ENCODE data around the gene STAT6.
A peak's percentile ranks its signal among the peaks of the same experiment; 100 is the strongest.
"Not testable (repeated sequence)": the region's sequence is repeated elsewhere in the genome, so short reads cannot be mapped to it uniquely, and the experiment has no call there.

STAT6 gene

DNA sequence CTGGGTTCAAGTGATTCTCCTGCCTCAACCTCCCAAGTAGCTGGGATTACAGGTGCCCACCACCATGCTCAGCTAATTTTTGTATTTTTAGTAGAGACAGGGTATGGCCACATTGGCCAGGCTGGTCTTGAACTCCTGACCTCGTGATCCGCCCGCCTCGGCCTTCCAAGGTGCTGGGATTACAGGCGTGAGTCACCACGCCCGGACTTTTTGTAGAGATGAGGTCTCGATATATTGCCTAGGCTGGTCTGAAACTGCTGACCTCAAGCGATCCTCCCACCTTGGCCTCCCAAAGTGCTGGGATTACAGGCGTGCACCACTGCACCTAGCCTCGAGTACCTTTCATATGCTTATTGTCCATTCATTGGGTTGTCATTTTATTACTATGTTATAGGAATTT is 9.6 kb upstream of the STAT6 start:
- not testable (repeated sequence) for H3K36me3 ChIP-seq (ENCODE audit: control insufficient read depth in 1 of 2, insufficient read depth in 2 of 2, low read depth in 1 of 2, low read length in 2 of 2); H2BK120ac ChIP-seq (ENCODE audit: low read depth, low read length); H3K27me3 ChIP-seq (ENCODE audit: control insufficient read depth in 1 of 2, insufficient read depth in 1 of 2, low read length in 2 of 2); H3K9ac ChIP-seq (ENCODE audit: low read length); H3K23ac ChIP-seq (ENCODE audit: low read length in 2 of 2); H3K18ac ChIP-seq (ENCODE audit: low read depth in 1 of 2, low read length in 2 of 2); H3K27ac ChIP-seq (ENCODE audit: low read length, poor library complexity, severe bottlenecking); H4K91ac ChIP-seq (ENCODE audit: low read length); H3K14ac ChIP-seq (ENCODE audit: low read length in 2 of 2); H2BK5ac ChIP-seq (ENCODE audit: low read depth, low read length, poor library complexity, severe bottlenecking); H3K4me2 ChIP-seq (ENCODE audit: low read length, poor library complexity, severe bottlenecking); H3K4me1 ChIP-seq (ENCODE audit: control insufficient read depth, insufficient read depth, low read depth, low read length); H2AFZ ChIP-seq (ENCODE audit: low read depth, low read length); DNase-seq; H3K4me3 ChIP-seq (ENCODE audit: insufficient read depth in 1 of 2, low read depth in 1 of 2, low read length in 2 of 2); H4K8ac ChIP-seq (ENCODE audit: low read length); H2BK15ac ChIP-seq (ENCODE audit: low read depth, poor library complexity, severe bottlenecking); H3K4ac ChIP-seq (ENCODE audit: low read depth in 1 of 2, low read length in 2 of 2); H3K9me3 ChIP-seq (ENCODE audit: control insufficient read depth, low read length); H2BK12ac ChIP-seq (ENCODE audit: low read length in 2 of 2); H3K79me1 ChIP-seq (replicated peaks; ENCODE audit: low read length, poor library complexity, severe bottlenecking); H2AK5ac ChIP-seq (ENCODE audit: low read length, severe bottlenecking)
- 93% methylated on average over 8 of the region's 11 CpGs for WGBS

DNA sequence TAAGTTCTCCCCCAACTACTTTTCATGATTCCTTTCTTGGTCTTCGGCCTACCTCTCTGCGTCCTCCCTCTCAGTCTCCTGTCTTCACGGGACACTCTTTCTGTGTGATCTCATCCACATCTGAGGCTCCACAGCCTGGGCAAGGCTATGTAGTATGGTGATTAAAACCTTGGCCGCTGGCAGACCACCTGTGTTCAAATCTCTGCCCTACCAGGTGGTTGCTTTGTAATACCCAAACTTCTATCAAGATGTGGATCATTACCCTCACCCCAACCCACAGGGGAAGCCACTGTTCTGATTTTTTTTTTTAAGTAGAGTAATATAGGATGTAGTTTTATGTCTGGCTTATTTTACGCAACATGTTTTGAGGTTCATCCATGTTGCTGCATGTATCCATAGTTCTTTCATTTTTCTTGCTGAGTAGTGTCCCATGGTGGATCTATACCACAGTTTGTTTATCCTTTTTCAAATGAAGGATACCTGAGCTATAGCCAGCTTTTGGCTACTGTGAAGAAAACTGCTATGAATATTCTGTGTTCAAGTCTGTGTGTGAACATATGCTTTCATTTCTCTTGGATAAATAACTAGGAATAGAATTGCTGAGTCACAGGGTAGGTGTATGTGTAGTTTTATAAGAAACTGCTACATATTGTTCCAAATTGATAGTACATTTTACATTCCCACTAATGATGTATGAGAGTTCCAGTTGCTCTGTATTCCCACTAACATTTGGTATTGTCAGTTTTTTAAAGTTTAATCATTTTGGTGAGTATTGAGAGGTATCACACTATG is 8.3 kb upstream of the STAT6 start:
- H2AFZ ChIP-seq (ENCODE audit: low read depth, low read length) = peak overlapping the region; percentile 60
- H4K8ac ChIP-seq (ENCODE audit: low read length) = no peak overlapping the region
- H3K23ac ChIP-seq (ENCODE audit: low read length in 2 of 2) = no peak overlapping the region
- no peak overlapping the region for H2BK5ac ChIP-seq (ENCODE audit: low read depth, low read length, poor library complexity, severe bottlenecking)
- H3K4ac ChIP-seq (ENCODE audit: low read depth in 1 of 2, low read length in 2 of 2) = no peak overlapping the region
- H3K27me3 ChIP-seq (ENCODE audit: control insufficient read depth in 1 of 2, insufficient read depth in 1 of 2, low read length in 2 of 2) = no peaks in the 10 kb centered on the region
- H3K36me3 ChIP-seq (ENCODE audit: control insufficient read depth in 1 of 2, insufficient read depth in 2 of 2, low read depth in 1 of 2, low read length in 2 of 2) = no peaks in the 10 kb centered on the region
- no peak overlapping the region for H3K4me2 ChIP-seq (ENCODE audit: low read length, poor library complexity, severe bottlenecking)
- H2AK5ac ChIP-seq (ENCODE audit: low read length, severe bottlenecking) = no peak overlapping the region
- H3K79me1 ChIP-seq (replicated peaks; ENCODE audit: low read length, poor library complexity, severe bottlenecking) = no peaks in the 10 kb centered on the region
- no peak overlapping the region for H2BK12ac ChIP-seq (ENCODE audit: low read length in 2 of 2)
- H3K27ac ChIP-seq (ENCODE audit: low read length, poor library complexity, severe bottlenecking) = no peak overlapping the region
- H3K18ac ChIP-seq (ENCODE audit: low read depth in 1 of 2, low read length in 2 of 2) = no peak overlapping the region
- H3K14ac ChIP-seq (ENCODE audit: low read length in 2 of 2) = no peak overlapping the region
- DNase-seq = no peak
- H2BK120ac ChIP-seq (ENCODE audit: low read depth, low read length) = no peak overlapping the region
- H3K4me1 ChIP-seq (ENCODE audit: control insufficient read depth, insufficient read depth, low read depth, low read length) = no peaks in the 10 kb centered on the region
- H3K9me3 ChIP-seq (ENCODE audit: control insufficient read depth, low read length) = no peaks in the 10 kb centered on the region
- no peak overlapping the region for H3K4me3 ChIP-seq (ENCODE audit: insufficient read depth in 1 of 2, low read depth in 1 of 2, low read length in 2 of 2)
- H2BK15ac ChIP-seq (ENCODE audit: low read depth, poor library complexity, severe bottlenecking) = no peak overlapping the region
- no peak overlapping the region for H3K9ac ChIP-seq (ENCODE audit: low read length)
- H4K91ac ChIP-seq (ENCODE audit: low read length) = no peak overlapping the region
- WGBS = 98% methylated on average over 3 of the region's 5 CpGs

DNA sequence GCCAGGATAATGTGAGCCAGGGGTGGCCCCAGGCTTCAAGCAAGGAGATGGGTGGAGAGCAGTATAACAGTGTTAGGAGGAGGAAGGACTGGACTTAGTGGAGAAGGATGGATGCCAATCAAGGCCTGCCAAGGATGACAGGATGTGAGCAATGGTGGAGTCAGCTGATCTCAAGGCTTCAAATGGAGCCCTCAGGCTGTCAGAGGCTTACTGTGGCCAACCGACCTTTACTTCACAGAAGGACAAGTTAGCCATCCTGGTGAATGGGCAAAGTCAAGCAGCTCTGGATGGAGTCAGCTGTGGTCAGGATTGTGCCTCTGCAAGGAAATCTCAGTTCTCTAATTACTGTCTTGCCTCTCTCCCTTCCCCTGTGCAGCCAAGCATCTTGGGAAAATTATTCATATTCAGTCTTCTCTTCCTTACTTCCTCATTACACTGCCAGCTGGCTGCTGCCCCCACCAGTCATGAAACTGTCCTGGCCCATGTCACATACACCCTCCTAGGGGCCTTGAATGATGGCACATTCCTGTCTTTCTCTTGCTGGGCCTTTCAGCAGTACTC is 7.6 kb upstream of the STAT6 start:
- WGBS = 85% methylated on average over 1 of the region's 1 CpG

DNA sequence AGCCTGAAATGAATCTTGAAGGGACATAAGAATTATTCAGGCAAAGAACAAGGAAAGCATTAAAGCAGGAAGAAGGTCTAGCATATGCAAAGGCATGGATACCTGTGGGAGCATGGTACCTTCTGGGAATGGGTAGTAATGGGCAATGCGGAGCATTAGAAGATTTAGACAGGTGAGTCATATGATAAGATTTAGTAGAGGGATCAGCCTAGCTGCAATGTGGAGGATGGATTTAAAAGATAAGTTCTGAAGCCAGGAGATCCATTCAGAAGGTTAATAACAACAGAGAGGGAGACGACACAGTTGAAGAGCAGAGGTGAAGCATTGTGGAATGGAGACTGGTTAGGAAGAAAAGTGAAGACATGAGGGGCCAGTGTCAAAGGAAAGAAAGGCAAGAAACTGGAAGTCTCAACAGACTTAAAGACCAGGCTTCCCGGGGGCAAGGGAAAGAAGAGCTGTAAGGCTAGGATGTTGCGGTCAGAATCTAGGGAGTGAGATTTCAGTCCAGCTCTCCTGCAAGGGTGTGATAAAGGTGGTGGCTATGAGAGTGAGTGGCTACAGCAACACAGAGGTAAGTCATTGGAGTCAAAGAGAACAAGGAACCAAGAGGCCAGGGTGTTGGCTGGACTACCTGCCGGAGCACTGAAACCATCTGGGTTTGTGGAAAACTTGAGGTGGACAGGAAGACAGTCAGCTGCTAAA is 5.6 kb upstream of the STAT6 start:
- H4K8ac ChIP-seq (ENCODE audit: low read length) = no peak overlapping the region
- H3K27ac ChIP-seq (ENCODE audit: low read length, poor library complexity, severe bottlenecking) = no peak overlapping the region
- no peaks in the 10 kb centered on the region for H3K79me1 ChIP-seq (replicated peaks; ENCODE audit: low read length, poor library complexity, severe bottlenecking)
- no peak overlapping the region for H3K4me2 ChIP-seq (ENCODE audit: low read length, poor library complexity, severe bottlenecking)
- H2BK5ac ChIP-seq (ENCODE audit: low read depth, low read length, poor library complexity, severe bottlenecking) = no peak overlapping the region
- H3K18ac ChIP-seq (ENCODE audit: low read depth in 1 of 2, low read length in 2 of 2) = no peak overlapping the region
- no peak overlapping the region for H2BK12ac ChIP-seq (ENCODE audit: low read length in 2 of 2)
- no peak overlapping the region for H3K4ac ChIP-seq (ENCODE audit: low read depth in 1 of 2, low read length in 2 of 2)
- no peaks in the 10 kb centered on the region for H3K27me3 ChIP-seq (ENCODE audit: control insufficient read depth in 1 of 2, insufficient read depth in 1 of 2, low read length in 2 of 2)
- no peak overlapping the region for H3K23ac ChIP-seq (ENCODE audit: low read length in 2 of 2)
- H4K91ac ChIP-seq (ENCODE audit: low read length) = no peak overlapping the region
- 96% methylated on average over 5 of the region's 5 CpGs for WGBS
- no peak overlapping the region for H2BK120ac ChIP-seq (ENCODE audit: low read depth, low read length)
- no peaks in the 10 kb centered on the region for H3K9me3 ChIP-seq (ENCODE audit: control insufficient read depth, low read length)
- no peak overlapping the region for H2BK15ac ChIP-seq (ENCODE audit: low read depth, poor library complexity, severe bottlenecking)
- H3K9ac ChIP-seq (ENCODE audit: low read length) = no peak overlapping the region
- H3K4me3 ChIP-seq (ENCODE audit: insufficient read depth in 1 of 2, low read depth in 1 of 2, low read length in 2 of 2) = no peak overlapping the region
- peaks cover 5% of the 10 kb centered on the region for H3K4me1 ChIP-seq (ENCODE audit: control insufficient read depth, insufficient read depth, low read depth, low read length)
- no peaks in the 10 kb centered on the region for H3K36me3 ChIP-seq (ENCODE audit: control insufficient read depth in 1 of 2, insufficient read depth in 2 of 2, low read depth in 1 of 2, low read length in 2 of 2)
- H2AK5ac ChIP-seq (ENCODE audit: low read length, severe bottlenecking) = no peak overlapping the region
- DNase-seq = no peak
- H3K14ac ChIP-seq (ENCODE audit: low read length in 2 of 2) = no peak overlapping the region
- H2AFZ ChIP-seq (ENCODE audit: low read depth, low read length) = no peak overlapping the region

More for the DNA sequence above, 7.6 kb upstream of the STAT6 start:
- H3K4me2 ChIP-seq (ENCODE audit: low read length, poor library complexity, severe bottlenecking) = no peak overlapping the region
- H3K4ac ChIP-seq (ENCODE audit: low read depth in 1 of 2, low read length in 2 of 2) = no peak overlapping the region
- no peak overlapping the region for H3K9ac ChIP-seq (ENCODE audit: low read length)
- H3K4me1 ChIP-seq (ENCODE audit: control insufficient read depth, insufficient read depth, low read depth, low read length) = no peaks in the 10 kb centered on the region
- no peak overlapping the region for H3K18ac ChIP-seq (ENCODE audit: low read depth in 1 of 2, low read length in 2 of 2)
- no peak overlapping the region for H4K8ac ChIP-seq (ENCODE audit: low read length)
- H3K27ac ChIP-seq (ENCODE audit: low read length, poor library complexity, severe bottlenecking) = no peak overlapping the region
- H2BK5ac ChIP-seq (ENCODE audit: low read depth, low read length, poor library complexity, severe bottlenecking) = no peak overlapping the region
- peak overlapping the region; percentile 7 for H4K91ac ChIP-seq (ENCODE audit: low read length)
- no peak for DNase-seq
- H2AFZ ChIP-seq (ENCODE audit: low read depth, low read length) = peak overlapping the region; percentile 60
- H2AK5ac ChIP-seq (ENCODE audit: low read length, severe bottlenecking) = no peak overlapping the region
- H2BK12ac ChIP-seq (ENCODE audit: low read length in 2 of 2) = no peak overlapping the region
- H3K79me1 ChIP-seq (replicated peaks; ENCODE audit: low read length, poor library complexity, severe bottlenecking) = no peaks in the 10 kb centered on the region
- no peak overlapping the region for H3K23ac ChIP-seq (ENCODE audit: low read length in 2 of 2)
- no peak overlapping the region for H3K4me3 ChIP-seq (ENCODE audit: insufficient read depth in 1 of 2, low read depth in 1 of 2, low read length in 2 of 2)
- no peak overlapping the region for H2BK15ac ChIP-seq (ENCODE audit: low read depth, poor library complexity, severe bottlenecking)
- no peak overlapping the region for H2BK120ac ChIP-seq (ENCODE audit: low read depth, low read length)
- no peaks in the 10 kb centered on the region for H3K9me3 ChIP-seq (ENCODE audit: control insufficient read depth, low read length)
- H3K27me3 ChIP-seq (ENCODE audit: control insufficient read depth in 1 of 2, insufficient read depth in 1 of 2, low read length in 2 of 2) = no peaks in the 10 kb centered on the region
- no peaks in the 10 kb centered on the region for H3K36me3 ChIP-seq (ENCODE audit: control insufficient read depth in 1 of 2, insufficient read depth in 2 of 2, low read depth in 1 of 2, low read length in 2 of 2)
- no peak overlapping the region for H3K14ac ChIP-seq (ENCODE audit: low read length in 2 of 2)

Measured in mesenchymal stem cell (in vitro differentiated cells and primary cell).